HG03460 (cell line): ENCODE measurements around the gene IQSEC3.
A peak's percentile ranks its signal among the peaks of the same experiment; 100 is the strongest.

Experiments used
- ATAC-seq: cut with Tn5 transposase; IDR thresholded peaks from one replicate; pipeline ENCODE4 v1.9.1; 2021; ENCODE audit not compliant: unreplicated experiment

The IQSEC3 gene

GRCh38 chr12:138171-138897, 71.8 kb downstream of the IQSEC3 start:
- ATAC-seq, result no peak

GRCh38 chr12:138898-139534, 72.4 kb downstream of the IQSEC3 start:
- no peak for ATAC-seq

GRCh38 chr12:139585-139984, 73.0 kb downstream of the IQSEC3 start:
- no peak for ATAC-seq

DNA sequence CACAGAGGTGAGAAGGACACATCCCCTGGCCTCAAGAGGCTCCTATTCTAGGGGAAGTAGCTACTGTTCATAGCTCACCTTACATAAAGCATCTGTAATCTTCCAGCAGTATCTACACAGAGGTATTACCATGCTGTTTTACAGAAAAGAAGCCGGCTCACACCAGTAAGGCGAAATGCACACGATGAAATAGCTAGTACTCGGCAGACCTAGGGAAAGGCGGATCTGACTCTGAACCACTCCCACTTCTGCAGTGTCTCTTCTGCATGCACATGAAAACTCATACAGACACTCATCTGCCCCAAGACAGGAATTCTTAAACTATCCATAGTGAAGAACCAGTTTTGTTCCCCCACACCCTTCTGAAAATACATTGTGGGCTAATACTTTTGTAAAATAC, 73.6 kb downstream of the IQSEC3 start:
- ATAC-seq, result no peak

DNA sequence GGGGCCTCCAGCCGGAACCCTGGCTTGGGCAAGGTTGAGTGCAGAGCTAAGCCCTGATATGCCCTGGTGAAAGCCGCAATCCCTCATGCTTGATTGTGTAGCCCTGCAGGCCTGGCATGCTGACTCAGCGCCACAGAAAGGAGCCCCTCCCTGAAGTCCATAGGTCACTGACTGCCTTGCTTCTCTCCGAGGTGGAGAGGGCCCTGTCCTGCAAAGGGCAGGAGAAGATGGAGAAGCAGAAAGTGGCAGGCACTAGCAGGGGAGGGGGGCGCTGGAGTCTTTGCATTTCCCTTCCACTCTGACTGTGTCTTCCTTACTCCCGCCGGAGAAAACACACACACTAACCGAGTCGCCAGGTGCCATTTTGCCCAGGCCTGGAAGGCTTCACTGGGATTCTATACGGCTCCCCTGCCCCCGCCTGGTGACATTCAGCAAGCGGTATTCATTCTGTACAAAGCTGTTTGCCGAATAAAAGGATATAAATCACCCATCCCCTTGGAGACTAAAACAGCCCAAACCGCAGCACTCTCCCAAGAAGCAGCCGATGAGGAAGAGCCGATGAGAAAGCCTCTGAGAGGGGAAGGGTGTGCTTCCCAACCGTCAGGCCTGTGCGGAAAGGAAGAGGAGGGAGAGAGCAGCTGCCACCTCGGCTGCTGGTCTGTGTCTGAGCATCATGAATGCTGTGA, 77.5 kb downstream of the IQSEC3 start:
- ATAC-seq, result no peak

- ATAC-seq, result no peak
Observed at GRCh38 chr12:144650-145284, 78.2 kb downstream of the IQSEC3 start.

DNA sequence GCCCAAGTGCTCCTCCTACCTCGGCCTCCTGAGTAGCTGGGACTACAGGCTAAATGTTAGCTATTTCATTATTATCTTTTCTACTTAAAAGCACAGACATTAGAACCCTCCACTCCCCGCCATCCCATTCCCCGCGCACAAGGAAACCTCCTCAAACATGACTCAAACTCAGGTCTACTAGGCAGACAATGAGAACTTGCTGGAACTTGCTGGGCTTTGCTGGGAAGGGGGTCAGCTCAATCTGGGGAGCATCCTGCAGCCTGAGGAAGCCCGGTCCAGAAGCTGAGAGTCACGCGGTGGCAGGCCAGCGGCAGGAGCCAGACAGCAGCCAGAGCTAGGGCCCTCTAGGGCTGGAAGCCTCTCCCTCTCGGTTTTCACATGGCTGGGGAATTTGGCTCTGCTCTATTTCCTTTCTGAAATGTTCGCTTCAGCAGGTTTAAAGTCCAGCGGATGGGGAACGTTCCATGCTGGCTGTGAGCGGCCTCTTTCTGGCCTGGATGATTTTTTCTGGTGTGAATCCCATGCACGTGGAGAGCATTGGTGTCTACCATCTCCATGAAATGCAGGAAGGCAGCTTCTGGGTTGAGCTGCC, 78.9 kb downstream of the IQSEC3 start:
- ATAC-seq, result no peak

- no peak for ATAC-seq
Observed at GRCh38 chr12:147242-147641, 80.7 kb downstream of the IQSEC3 start.

DNA sequence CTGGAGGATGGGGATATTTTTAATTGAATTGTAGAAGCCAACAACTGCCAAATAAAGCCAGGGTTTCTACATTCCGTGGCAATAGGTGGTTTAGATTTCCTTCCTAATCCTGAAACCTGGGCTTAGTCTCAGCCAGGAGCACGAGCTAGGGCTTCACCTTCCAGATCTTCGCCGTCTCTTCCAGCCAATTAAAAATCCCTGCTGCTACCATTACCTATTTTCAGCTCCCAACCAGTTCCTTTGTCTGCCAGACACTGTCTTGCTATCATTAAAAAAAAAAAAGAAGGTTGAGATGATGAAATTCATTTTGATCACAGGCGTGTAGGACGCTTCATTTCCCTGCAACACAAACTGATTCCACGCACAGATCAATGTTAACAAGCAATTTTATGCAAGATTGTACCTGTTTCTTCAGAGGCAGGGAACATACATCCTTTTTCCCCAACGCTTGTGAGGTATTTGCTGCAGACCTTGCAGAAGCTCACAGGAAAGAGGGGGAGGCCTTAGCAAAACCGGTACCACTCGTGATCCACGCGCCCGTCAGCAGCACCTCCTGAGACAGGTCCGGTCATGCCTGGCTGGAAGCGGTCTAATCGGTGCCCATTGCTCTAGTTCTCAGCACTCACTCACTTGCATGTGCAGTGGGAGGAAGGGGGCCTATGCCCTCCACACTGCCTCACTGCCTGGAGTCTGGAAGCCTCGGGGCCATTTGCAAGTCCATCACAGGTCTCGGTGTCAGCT, 82.3 kb downstream of the IQSEC3 start:
- ATAC-seq, result no peak

DNA sequence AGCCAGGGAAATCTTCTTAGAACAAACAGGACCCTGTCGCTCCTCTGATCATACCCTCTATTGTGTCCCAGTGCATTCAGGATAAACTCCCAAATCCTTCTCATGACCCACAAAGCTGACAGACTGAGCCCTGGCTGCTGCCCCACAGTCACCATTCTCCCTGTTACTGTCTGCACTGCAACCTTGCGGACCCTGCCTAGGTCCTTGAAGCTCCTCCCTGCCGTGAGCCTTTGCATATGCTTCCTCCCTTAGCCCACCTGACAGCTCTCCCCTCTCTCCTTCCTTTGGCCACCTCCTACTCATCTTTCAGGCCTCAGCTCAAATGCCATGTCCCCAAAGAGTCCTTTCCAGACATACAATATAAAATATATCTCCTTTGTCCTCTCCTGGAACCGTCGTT, 85.0 kb downstream of the IQSEC3 start:
- ATAC-seq, result no peak

- no peak for ATAC-seq
Observed at GRCh38 chr12:152440-152839, 85.9 kb downstream of the IQSEC3 start.

DNA sequence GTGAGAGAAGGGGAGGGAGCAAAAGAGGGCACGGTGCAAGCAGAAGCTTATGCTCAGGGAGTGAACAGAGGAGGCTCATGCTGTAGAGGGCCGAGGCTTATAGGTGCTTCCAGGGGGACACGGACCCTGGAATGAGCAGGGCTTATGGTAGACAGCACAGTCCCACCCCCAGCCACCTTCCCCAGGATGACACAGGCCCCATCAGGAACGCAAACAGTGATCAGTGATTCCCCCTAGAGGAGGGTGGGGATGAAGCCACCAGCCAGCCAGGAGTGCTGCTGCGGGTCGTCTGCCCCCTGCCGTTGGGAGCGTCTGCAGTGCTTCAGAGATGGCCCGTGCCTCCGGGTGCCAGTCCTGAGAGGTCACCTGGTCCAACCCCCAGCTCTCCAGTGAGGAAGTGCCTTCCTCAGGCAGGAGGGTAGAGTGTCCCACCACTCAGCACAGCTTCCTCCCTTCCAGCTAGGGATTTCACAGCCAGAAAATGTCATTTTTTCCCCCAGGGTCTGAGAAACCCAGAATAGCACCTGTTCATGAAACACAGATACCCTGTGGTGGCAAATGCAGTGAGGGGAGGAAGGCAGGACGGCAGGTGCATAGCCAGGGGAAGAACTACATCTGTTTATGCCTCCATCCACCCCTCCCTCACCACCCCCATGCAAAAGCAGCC, 86.6 kb downstream of the IQSEC3 start:
- ATAC-seq, result peak; percentile 52

- no peak for ATAC-seq
Observed at GRCh38 chr12:154058-154457, 87.5 kb downstream of the IQSEC3 start.

DNA sequence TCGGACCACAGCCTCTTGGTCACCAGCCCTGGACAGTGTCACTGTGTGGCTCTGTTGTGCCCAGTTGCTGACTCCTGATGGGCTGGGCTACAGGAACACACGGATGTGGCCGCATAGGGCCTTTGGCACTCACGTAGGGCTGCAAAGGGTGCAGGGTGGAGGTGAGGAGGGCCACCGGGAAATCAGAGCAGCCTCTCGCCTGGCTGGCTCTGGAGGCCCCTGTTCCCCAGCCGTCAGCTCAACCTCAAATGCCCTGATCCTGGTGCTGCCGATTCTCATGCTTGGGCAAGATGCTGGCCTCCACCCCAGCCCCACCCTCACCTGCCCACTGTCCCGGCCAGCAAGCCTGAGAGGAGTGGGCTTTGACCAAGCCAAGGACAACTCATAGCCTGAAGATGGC, 88.4 kb downstream of the IQSEC3 start:
- ATAC-seq, result no peak

- no peak for ATAC-seq
Observed at GRCh38 chr12:155646-156045, 89.1 kb downstream of the IQSEC3 start.

- ATAC-seq, result no peak
Observed at GRCh38 chr12:156945-157344, 90.4 kb downstream of the IQSEC3 start.

DNA sequence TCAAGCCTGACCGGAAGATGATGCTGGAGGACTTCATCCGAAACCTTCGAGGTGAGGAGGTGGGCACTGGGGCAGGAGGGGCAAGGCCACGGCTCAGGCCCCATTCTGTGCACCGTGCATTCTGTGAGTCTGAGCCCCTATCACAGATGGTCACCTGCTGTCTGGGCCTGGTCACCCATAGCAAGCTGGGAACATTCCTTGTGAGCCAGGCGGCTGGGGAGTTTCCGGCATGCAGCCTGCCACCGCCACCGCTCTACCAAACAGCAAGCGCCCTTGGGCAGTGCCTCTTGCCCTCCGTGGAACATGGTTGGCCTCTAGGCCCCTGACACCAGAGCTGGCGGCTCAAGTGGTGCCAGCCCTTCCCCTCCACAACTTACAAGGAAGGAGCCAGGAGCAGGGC, 91.1 kb downstream of the IQSEC3 start:
- ATAC-seq, result no peak

GRCh38 chr12:159156-159782, 92.7 kb downstream of the IQSEC3 start:
- ATAC-seq, result no peak

DNA sequence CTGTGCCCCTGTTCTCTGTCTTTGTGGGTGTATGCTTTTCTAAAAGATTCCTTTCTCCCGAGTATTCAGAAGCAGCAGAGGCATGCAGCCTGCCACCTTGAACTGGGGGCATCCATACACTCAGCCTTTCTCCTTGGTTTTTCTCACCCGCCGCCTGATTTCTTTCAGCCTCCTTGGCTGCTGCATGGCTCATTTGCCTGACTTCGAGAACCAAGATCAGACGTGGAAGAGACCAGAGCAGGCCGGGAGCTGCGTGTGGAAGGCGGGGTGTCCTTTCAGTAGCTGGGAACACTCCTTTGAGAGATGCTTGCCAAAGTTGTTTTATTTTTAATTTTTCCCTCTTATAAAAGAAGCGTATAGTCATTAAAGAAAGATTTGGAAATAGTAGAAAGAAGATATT, 94.3 kb downstream of the IQSEC3 start:
- no peak for ATAC-seq

DNA sequence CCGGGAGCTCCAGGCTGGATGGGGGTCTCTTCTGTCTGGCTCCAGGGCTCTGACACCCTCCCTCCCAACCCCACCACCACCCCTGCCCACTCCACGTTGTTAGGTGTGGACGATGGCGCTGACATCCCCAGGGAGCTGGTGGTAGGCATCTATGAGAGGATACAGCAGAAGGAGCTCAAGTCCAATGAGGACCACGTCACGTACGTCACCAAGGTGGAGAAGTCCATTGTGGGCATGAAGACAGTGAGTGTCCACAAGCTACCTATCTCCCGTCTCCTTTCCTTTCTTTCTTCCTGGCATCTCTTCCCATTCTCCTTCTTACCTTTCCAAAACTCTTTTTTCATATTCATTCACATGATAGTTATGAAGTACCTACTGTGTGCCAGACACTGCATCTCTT, 95.3 kb downstream of the IQSEC3 start:
- ATAC-seq, result no peak
